Activated CD8-positive, alpha-beta memory T cell treated with anti-CD3 and anti-CD28 coated beads for 1 hour (primary cell): ENCODE measurements around the gene CLEC1A.
"Not testable (repeated sequence)": the region's sequence is repeated elsewhere in the genome, so short reads cannot be mapped to it uniquely, and the experiment has no call there.

ENCODE experiments used
- DNase-seq, 2 donors: peaks; one replicate each; pipeline ENCODE4 v3.0.0-alpha.2; 2020; ENCODE audit warnings: low read depth in 1 of 2; ENCODE audit errors: extremely low read depth in 1 of 2

CLEC1A gene

DNA sequence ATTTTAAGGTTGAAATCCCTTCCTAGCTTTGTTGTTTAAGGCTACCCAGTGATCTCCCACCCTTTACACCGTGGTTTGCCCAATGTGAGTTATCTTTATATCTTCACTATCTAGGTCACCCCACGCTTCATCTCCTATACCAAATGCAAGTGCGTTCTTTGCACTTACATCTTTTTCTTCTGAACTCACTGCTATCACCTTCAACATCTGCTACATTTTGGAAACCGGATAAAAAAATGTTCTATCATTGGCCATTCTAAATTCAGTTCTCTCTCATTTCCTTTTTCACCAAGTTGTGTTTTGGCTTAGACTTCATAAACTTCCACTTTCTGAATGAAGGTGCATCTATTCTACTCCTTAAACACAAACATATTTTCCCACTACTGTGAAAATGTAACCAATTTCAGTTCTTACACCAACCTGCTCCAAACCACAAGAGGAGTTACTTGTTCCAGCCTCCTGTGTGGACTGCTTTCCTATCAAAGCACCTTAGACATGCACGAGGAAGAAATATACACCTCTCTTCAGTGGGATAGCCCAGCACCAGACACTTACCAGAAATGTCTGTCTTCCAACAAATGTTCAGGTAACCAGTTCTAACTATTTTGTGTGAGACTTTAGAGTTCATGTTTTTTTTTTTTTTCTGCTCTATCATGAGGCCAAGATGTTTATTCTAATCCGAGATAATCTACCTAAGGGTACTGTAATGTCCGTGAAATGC is 46.4 kb downstream of the CLEC1A start:
- no peak for DNase-seq

GRCh38 chr12:10048526-10048925 is 50.3 kb downstream of the CLEC1A start:
- no peak for DNase-seq

DNA sequence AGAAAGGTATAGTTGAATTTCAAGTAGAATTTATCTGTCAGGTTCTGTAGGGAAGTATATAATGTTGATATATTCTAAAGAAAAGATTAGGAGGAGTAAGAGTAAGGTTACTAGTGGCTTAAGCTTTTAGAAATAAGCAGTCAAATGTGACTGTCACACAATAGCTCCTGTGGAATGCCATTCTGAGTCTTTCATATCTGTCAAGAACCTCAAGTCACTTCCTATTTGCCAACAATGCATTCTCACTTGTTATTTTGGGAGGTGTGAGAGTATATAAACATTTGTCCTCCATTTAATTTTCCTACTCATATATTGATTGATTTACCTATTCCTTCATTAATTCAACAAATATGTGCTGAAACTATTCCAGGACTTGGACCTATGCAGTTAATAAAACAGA is 56.6 kb downstream of the CLEC1A start:
- no peak for DNase-seq

- DNase-seq: no peak
These were observed 64.8 kb downstream of the CLEC1A start for GRCh38 chr12:10033783-10034545.

DNA sequence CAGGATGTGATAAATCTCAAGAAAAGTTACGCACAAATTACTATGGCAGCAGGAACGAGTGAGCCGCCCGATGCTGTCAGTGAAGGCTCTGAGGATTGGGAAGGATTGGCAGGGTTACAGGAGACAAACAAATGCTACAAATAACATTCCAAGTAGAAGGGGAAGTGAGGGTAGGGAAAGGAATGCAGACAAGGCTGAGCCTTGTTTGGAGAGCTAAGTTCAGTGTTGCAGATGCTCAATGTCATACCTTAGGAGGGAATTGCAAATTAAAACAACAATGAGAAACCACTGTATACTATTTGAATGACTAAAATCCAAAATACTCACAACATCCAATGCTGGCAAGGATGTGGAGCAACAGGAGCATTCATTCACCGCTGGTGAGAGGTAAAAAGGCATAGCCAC is 67.0 kb downstream of the CLEC1A start:
- DNase-seq: no peak

DNA sequence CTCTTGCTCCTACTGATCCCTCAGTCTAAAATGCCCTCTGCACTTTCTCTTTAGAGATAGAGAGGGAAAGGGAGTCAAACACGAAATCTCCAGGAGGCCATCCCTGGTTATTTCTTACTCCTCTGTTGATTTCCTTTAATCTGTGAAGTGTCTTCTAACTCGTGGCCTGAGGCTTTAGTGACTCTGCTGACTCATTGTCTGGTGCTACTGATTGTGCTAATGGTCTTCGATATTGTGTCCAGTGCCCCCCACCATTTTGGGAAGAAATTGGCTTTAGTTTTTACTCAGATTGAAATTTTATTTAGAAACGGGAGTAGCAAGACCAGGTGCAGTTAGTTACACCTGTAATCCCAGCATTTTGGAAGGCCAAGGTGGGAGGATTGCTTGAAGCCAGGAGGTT is 67.5 kb downstream of the CLEC1A start:
- no peak for DNase-seq

GRCh38 chr12:10030446-10030845 is 68.3 kb downstream of the CLEC1A start, which contains the start of gene CLEC9A:
CLEC9A (plus strand) TSS chr12:10030682; CDS start chr12:10052688, 22,006 bp downstream.
- no peak for DNase-seq

GRCh38 chr12:10027721-10028120 is 71.1 kb downstream of the CLEC1A start:
- no peak for DNase-seq

- DNase-seq: no peak
These were observed 71.5 kb downstream of the CLEC1A start for GRCh38 chr12:10027311-10027710.

GRCh38 chr12:10026666-10027065 is 72.1 kb downstream of the CLEC1A start:
- not testable (repeated sequence) for DNase-seq

- DNase-seq: no peak
These were observed 73.5 kb downstream of the CLEC1A start for GRCh38 chr12:10025236-10025635.

DNA sequence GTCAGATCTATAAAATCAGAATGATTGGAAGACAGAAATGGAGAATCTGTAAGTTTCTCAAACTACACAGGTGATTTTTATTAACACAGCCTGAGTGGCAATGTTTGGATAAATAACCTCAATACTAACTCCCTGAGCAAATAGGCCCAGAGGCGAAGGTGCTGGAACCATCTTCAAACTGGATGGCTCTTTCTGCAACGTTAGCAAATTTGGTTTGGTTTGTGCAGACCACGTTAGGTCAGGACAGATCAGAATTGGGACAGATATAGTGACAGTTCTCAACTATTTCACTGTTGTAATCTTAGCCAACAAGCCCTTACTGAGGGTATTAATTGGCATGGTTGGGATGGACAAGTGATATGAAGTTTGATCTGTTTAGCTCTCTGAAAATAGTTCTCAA is 77.4 kb downstream of the CLEC1A start:
- DNase-seq: no peak
